Stomach (tissue), 4 donors: ENCODE data around the gene NRG2.

Source experiments
- POLR2A ChIP-seq, 4 donors: fragments of 450-650 bp; IDR thresholded peaks; one replicate each; pipeline ENCODE4 v1.6.1; 2016; ENCODE audit warnings: antibody characterized with exemption in 4 of 4, control low read depth in 2 of 4, mild to moderate bottlenecking in 1 of 4, moderate library complexity in 1 of 4
- POLR2AphosphoS5 ChIP-seq, 3 donors: sonication (generic); formaldehyde crosslinking; IDR thresholded peaks; one replicate each; pipeline ENCODE4 v1.6.1; 2016; ENCODE audit warnings: antibody characterized with exemption in 3 of 3
- TF ChIP-seq, protein P1 (sequence below), 7 experiments: fragments of 450-650 bp in 4 of 7; fragments of 200-600 bp in 3 of 7; sonication (generic) in 3 of 7; IDR thresholded peaks; one replicate each; pipeline ENCODE4 v1.5.1; 2016 to 2019; ENCODE audit warnings: antibody characterized with exemption in 7 of 7, control low read depth in 2 of 7, mild to moderate bottlenecking in 1 of 7

DNA sequence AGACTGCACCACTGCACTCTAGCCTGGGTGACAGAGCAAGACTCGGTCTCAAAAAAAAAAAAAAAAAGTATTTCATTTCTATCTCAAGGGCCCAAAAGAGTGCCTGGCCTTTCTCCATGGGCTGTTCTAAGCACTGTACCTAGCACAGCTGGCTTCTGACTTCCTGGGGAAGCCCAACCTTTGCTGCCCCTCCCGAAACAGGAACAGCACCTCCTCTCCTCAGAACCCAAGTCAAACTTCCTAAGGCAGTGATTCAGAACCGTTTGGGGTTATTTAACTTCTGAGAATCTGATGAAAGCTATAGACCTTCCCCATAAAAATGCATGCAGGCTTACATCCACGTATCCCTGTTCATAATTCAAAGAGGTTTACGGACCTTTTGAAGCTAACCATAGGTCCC lies 57.8 kb downstream of the NRG2 start:
- TF ChIP-seq POLR2AphosphoS5 (IDR thresholded peaks at IDR 0.05) (no peak), POLR2A (IDR thresholded peaks at IDR 0.05) (no peak)
- TF ChIP-seq, protein P1, sequence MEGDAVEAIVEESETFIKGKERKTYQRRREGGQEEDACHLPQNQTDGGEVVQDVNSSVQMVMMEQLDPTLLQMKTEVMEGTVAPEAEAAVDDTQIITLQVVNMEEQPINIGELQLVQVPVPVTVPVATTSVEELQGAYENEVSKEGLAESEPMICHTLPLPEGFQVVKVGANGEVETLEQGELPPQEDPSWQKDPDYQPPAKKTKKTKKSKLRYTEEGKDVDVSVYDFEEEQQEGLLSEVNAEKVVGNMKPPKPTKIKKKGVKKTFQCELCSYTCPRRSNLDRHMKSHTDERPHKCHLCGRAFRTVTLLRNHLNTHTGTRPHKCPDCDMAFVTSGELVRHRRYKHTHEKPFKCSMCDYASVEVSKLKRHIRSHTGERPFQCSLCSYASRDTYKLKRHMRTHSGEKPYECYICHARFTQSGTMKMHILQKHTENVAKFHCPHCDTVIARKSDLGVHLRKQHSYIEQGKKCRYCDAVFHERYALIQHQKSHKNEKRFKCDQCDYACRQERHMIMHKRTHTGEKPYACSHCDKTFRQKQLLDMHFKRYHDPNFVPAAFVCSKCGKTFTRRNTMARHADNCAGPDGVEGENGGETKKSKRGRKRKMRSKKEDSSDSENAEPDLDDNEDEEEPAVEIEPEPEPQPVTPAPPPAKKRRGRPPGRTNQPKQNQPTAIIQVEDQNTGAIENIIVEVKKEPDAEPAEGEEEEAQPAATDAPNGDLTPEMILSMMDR (IDR thresholded peaks at IDR 0.05) = no peak
